ENCODE measurements around the gene PSENEN.
"Not testable (repeated sequence)": the region's sequence is repeated elsewhere in the genome, so short reads cannot be mapped to it uniquely, and the experiment has no call there.

The PSENEN gene

GRCh38 chr19:35766571-35767104, 21.2 kb downstream of the PSENEN start:
- no peak overlapping the region for H3K27ac ChIP-seq
- TF ChIP-seq, protein P1, sequence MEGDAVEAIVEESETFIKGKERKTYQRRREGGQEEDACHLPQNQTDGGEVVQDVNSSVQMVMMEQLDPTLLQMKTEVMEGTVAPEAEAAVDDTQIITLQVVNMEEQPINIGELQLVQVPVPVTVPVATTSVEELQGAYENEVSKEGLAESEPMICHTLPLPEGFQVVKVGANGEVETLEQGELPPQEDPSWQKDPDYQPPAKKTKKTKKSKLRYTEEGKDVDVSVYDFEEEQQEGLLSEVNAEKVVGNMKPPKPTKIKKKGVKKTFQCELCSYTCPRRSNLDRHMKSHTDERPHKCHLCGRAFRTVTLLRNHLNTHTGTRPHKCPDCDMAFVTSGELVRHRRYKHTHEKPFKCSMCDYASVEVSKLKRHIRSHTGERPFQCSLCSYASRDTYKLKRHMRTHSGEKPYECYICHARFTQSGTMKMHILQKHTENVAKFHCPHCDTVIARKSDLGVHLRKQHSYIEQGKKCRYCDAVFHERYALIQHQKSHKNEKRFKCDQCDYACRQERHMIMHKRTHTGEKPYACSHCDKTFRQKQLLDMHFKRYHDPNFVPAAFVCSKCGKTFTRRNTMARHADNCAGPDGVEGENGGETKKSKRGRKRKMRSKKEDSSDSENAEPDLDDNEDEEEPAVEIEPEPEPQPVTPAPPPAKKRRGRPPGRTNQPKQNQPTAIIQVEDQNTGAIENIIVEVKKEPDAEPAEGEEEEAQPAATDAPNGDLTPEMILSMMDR (conservative IDR thresholded peaks at IDR 0.05), result no peak
- TF ChIP-seq ZFX (IDR thresholded peaks at IDR 0.05), result no peak

DNA sequence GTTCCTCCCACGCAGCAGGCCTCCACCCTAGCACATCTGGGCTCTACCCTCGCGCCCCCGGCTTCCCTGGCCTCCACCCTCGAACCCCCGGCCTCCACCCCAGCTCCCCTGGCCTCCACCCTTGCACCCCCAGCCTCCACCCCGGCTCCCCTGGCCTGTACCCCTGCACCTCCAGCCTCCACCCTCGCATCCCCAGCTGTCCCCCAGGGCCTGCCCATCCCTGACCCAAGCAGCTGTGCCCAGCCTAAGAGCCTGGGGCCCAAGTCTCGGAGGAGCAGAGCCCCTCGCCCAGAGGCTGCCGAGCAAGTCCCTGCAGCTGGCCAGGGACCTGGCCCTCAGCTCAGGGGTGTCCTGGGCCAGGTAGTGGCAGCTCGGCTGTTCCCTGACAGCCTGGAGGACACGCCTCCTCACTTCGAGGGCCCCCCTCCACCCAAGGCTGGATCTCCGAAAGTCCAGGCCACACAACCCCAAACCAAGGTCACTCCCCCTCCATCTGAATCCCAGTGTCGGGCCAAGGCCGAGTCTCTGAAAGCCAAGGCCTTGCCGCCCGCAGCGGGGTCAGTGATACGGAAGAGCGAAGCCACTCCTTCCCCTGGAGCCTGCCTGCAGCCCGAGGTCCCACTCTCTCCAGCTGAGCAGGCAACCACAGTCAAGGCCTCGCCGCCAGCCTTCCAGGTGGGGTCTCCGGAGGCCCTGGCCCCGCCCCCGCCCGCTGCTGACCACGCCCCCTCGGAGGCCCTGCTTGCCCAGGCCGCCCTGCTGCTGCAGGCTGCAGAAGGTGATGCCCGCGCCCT, 22.0 kb downstream of the PSENEN start:
- no peak for TF ChIP-seq ZFX (IDR thresholded peaks at IDR 0.05)
- TF ChIP-seq, protein P1 (conservative IDR thresholded peaks at IDR 0.05), result no peak
- H3K27ac ChIP-seq, result no peak overlapping the region

DNA sequence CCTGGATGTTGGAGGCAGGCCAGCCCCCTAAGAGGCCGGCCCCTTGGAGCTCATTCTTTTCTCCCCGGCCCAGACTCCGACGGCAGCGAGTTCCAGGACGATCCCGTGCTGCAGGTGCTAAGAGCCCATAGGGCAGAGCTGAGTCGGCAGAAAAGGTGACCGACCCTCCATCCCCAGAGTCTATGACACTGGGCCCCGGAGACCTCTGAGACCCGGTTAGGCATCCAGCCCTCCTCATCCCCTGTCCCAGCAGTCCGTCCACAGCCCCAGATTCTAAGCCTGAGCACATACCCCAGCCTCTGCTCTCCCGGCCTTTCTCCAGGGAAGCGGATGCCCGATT, 22.6 kb downstream of the PSENEN start:
- H3K27ac ChIP-seq, result no peak overlapping the region
- TF ChIP-seq, protein P1 (conservative IDR thresholded peaks at IDR 0.05), result no peak
- no peak for TF ChIP-seq ZFX (IDR thresholded peaks at IDR 0.05)

GRCh38 chr19:35772362-35772761, 26.9 kb downstream of the PSENEN start:
- not testable (repeated sequence) for H3K27ac ChIP-seq

DNA sequence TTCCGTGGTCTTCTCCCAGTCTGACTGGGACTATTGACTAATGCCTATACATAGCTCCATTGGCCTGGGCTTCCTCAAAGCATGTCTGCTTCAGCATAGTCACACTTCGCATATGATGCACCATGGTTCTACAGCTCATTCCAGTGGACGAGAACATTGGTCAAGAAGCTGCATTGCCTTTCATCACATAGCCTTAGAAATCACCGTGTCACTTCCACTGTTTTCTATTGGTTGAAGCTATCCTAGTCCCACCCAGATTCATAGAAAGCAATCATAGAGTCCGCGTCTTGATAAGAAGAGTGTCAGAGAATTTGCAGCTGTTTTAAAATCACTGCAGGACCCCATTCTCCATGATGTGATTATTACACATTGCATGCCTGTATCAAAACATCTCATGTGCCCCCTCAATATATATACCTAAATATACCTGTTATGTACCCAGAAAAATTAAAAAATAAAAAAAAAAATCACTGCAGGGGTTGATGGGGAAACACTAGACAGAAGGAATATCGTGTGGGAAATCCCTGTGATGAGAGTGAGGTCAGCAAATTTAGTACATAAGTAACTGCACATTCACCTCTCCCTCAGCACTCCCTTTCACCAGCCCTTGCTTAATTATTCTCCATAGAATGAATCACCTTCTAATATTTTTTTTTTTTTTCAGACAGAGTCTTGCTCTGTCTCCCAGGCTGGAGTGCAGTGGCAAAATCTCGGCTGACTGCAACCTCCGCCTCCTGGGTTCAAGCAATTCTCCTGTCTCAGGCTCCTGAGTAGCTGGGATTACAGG, 27.8 kb downstream of the PSENEN start:
- H3K27ac ChIP-seq, result no peak overlapping the region
- TF ChIP-seq ZFX (IDR thresholded peaks at IDR 0.05), result no peak
- TF ChIP-seq, protein P1 (conservative IDR thresholded peaks at IDR 0.05), result no peak

GRCh38 chr19:35774274-35775045, 29.0 kb downstream of the PSENEN start:
- H3K27ac ChIP-seq, result peak overlapping the region; percentile 84; the same call in 1 of the 2 replicates
- no peak for TF ChIP-seq ZFX (IDR thresholded peaks at IDR 0.05)
- TF ChIP-seq, protein P1 (conservative IDR thresholded peaks at IDR 0.05), result no peak

DNA sequence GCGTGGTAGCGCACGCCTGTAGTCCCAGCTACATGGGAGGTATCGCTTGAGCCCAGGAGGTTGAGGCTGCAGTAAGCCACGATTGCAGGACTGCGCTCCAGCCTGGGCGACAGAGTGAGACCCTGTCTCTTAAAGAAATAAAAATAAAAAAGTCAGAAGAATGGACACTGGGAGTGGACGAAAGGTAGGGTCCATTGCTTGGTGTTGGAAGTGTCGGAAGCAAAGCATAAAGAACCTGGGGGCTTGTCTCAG, 29.5 kb downstream of the PSENEN start:
- H3K27ac ChIP-seq, result peak overlapping the region; percentile 84; the same call in 1 of the 2 replicates
- TF ChIP-seq, protein P1 (conservative IDR thresholded peaks at IDR 0.05), result no peak
- no peak for TF ChIP-seq ZFX (IDR thresholded peaks at IDR 0.05)
